Measurements from ENCODE around the gene CORO1C.

CORO1C gene

DNA sequence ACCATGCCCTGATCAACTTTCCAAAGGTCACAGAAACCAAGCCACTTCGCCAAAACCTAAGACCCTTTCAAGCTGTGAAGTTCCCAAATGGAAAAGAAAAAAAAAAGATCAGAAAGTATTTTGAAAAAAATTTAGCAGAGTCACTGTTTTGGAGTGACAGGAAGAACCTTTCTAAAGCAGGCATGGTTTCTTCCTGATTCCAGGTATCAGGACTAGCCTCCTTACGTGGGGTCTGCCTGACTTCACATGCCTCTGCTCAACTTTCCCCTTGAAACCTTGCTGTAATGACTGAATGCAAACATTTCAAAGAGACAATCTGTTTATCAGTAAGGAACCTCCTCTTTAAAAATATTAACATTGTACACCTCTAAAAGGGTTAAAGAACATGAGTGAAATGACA, 9.5 kb downstream of the CORO1C start:
- Histone ChIP-seq H3K36me3 (peaks cover 8% of the 10 kb centered on the region), H3K9me3 (ENCODE audit: severe bottlenecking) (no peaks in the 10 kb centered on the region), H3K4me3 (ENCODE audit: low read depth, low read length) (no peak overlapping the region), H3K27ac (no peak overlapping the region), H3K27me3 (ENCODE audit: insufficient read depth, low read depth, severe bottlenecking) (no peaks in the 10 kb centered on the region)
- TF ChIP-seq, protein P1, sequence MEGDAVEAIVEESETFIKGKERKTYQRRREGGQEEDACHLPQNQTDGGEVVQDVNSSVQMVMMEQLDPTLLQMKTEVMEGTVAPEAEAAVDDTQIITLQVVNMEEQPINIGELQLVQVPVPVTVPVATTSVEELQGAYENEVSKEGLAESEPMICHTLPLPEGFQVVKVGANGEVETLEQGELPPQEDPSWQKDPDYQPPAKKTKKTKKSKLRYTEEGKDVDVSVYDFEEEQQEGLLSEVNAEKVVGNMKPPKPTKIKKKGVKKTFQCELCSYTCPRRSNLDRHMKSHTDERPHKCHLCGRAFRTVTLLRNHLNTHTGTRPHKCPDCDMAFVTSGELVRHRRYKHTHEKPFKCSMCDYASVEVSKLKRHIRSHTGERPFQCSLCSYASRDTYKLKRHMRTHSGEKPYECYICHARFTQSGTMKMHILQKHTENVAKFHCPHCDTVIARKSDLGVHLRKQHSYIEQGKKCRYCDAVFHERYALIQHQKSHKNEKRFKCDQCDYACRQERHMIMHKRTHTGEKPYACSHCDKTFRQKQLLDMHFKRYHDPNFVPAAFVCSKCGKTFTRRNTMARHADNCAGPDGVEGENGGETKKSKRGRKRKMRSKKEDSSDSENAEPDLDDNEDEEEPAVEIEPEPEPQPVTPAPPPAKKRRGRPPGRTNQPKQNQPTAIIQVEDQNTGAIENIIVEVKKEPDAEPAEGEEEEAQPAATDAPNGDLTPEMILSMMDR (IDR thresholded peaks at IDR 0.05; ENCODE audit: low read depth, low read length) = no peak
- DNase-seq = no peak

GRCh38 chr12:108720757-108721514, 10.4 kb downstream of the CORO1C start:
- H3K27ac ChIP-seq = no peak overlapping the region
- H3K4me3 ChIP-seq (ENCODE audit: low read depth, low read length) = no peak overlapping the region
- H3K36me3 ChIP-seq = peaks cover 8% of the 10 kb centered on the region
- H3K27me3 ChIP-seq (ENCODE audit: insufficient read depth, low read depth, severe bottlenecking) = no peaks in the 10 kb centered on the region
- no peaks in the 10 kb centered on the region for H3K9me3 ChIP-seq (ENCODE audit: severe bottlenecking)
- TF ChIP-seq, protein P1 (IDR thresholded peaks at IDR 0.05; ENCODE audit: low read depth, low read length) = no peak
- DNase-seq = no peak

GRCh38 chr12:108717243-108717642, 14.1 kb downstream of the CORO1C start:
- Histone ChIP-seq H3K27me3 (ENCODE audit: insufficient read depth, low read depth, severe bottlenecking) (no peaks in the 10 kb centered on the region), H3K9me3 (ENCODE audit: severe bottlenecking) (no peaks in the 10 kb centered on the region), H3K36me3 (peaks cover 8% of the 10 kb centered on the region), H3K4me3 (ENCODE audit: low read depth, low read length) (no peak overlapping the region), H3K27ac (no peak overlapping the region)
- DNase-seq = no peak
- TF ChIP-seq, protein P1 (IDR thresholded peaks at IDR 0.05; ENCODE audit: low read depth, low read length) = no peak

GRCh38 chr12:108714866-108715265, 16.5 kb downstream of the CORO1C start:
- TF ChIP-seq, protein P1 (IDR thresholded peaks at IDR 0.05; ENCODE audit: low read depth, low read length) = no peak
- Histone ChIP-seq H3K4me3 (ENCODE audit: low read depth, low read length) (no peak overlapping the region), H3K36me3 (peaks cover 8% of the 10 kb centered on the region), H3K27ac (no peak overlapping the region), H3K27me3 (ENCODE audit: insufficient read depth, low read depth, severe bottlenecking) (no peaks in the 10 kb centered on the region), H3K9me3 (ENCODE audit: severe bottlenecking) (no peaks in the 10 kb centered on the region)
- no peak for DNase-seq

GRCh38 chr12:108713471-108713870, 17.8 kb downstream of the CORO1C start:
- peaks cover 8% of the 10 kb centered on the region for H3K36me3 ChIP-seq
- no peak overlapping the region for H3K27ac ChIP-seq
- TF ChIP-seq, protein P1 (IDR thresholded peaks at IDR 0.05; ENCODE audit: low read depth, low read length) = no peak

GRCh38 chr12:108712925-108713203, 18.5 kb downstream of the CORO1C start:
- H3K27me3 ChIP-seq (ENCODE audit: insufficient read depth, low read depth, severe bottlenecking) = no peaks in the 10 kb centered on the region
- no peaks in the 10 kb centered on the region for H3K9me3 ChIP-seq (ENCODE audit: severe bottlenecking)
- H3K4me3 ChIP-seq (ENCODE audit: low read depth, low read length) = no peak overlapping the region
- peaks cover 7% of the 10 kb centered on the region for H3K36me3 ChIP-seq
- H3K27ac ChIP-seq = no peak overlapping the region
- DNase-seq = no peak
- TF ChIP-seq, protein P1 (IDR thresholded peaks at IDR 0.05; ENCODE audit: low read depth, low read length) = no peak

More at GRCh38 chr12:108713471-108713870, 17.8 kb downstream of the CORO1C start:
- H3K9me3 ChIP-seq (ENCODE audit: severe bottlenecking) = no peaks in the 10 kb centered on the region
- no peak overlapping the region for H3K4me3 ChIP-seq (ENCODE audit: low read depth, low read length)
- H3K27me3 ChIP-seq (ENCODE audit: insufficient read depth, low read depth, severe bottlenecking) = no peaks in the 10 kb centered on the region
- no peak for DNase-seq

Measured in WERI-Rb-1 (cell line).